Activated T-helper 2 cell treated with anti-CD3 and anti-CD28 coated beads, Interferon-gamma antibody, Interleukin-2, Interleukin-4, amounts not matched to agents 10 μg/mL and 5 μg/mL and 100 μg/mL, durations not matched to agents 14 hours and 24 hours and 36 hours (primary cell): Measurements from ENCODE around the gene CAPN9. TPM values are rescaled to one million over a fixed set of nuclear protein-coding genes. Genes with fewer than 3 reads are reported as not detected.

Experiments used
- DNase-seq: peaks from one replicate; pipeline ENCODE4 v3.0.0; 2021; ENCODE audit warnings: low spot score
- H3K27ac Mint-ChIP-seq: one replicate; pipeline ENCODE4 v1.8.0; 2021; ENCODE audit warnings: mixed read lengths
- H3K27me3 Mint-ChIP-seq: one replicate; pipeline ENCODE4 v1.8.0; 2021; ENCODE audit warnings: low read depth, mixed read lengths
- H3K36me3 Mint-ChIP-seq: one replicate; pipeline ENCODE4 v1.8.0; 2021; ENCODE audit warnings: low read depth, mixed read lengths
- H3K4me1 Mint-ChIP-seq: one replicate; pipeline ENCODE4 v1.8.0; 2021; ENCODE audit warnings: low read depth, mixed read lengths
- H3K4me3 Mint-ChIP-seq: one replicate; pipeline ENCODE4 v1.8.0; 2021; ENCODE audit warnings: low read depth, mild to moderate bottlenecking, moderate library complexity, mixed read lengths
- H3K9me3 Mint-ChIP-seq: one replicate; pipeline ENCODE4 v1.8.0; 2021; ENCODE audit warnings: mixed read lengths
- intact Hi-C: fragments of 100-400 bp; cut with micrococcal nuclease; formaldehyde crosslinking; loops from one replicate; pipeline ENCODE4 v1.15.1; 2023
- total RNA-seq: library from RNA; stranded (reverse); gene quantifications from 2 replicates; pipeline ENCODE4 v1.2.3, GENCODE V29; 2022

Gene CAPN9
- total RNA-seq, 1 donor from 2014 or later: not detected

- no peak for DNase-seq
- no peak overlapping the region for H3K4me3 Mint-ChIP-seq
- H3K27me3 Mint-ChIP-seq: peaks cover 2% of the 10 kb centered on the region
- no peak overlapping the region for H3K27ac Mint-ChIP-seq
- no peaks in the 10 kb centered on the region for H3K36me3 Mint-ChIP-seq
- no peaks in the 10 kb centered on the region for H3K4me1 Mint-ChIP-seq
- intact Hi-C loops: no loop called here
- no peaks in the 10 kb centered on the region for H3K9me3 Mint-ChIP-seq
Observed at GRCh38 chr1:230794431-230794830, 47.2 kb downstream of the CAPN9 start.

GRCh38 chr1:230794871-230795605, 47.9 kb downstream of the CAPN9 start:
- intact Hi-C loops: no loop called here
- H3K4me1 Mint-ChIP-seq: no peaks in the 10 kb centered on the region

GRCh38 chr1:230796626-230797025, 49.4 kb downstream of the CAPN9 start:
- DNase-seq: no peak
- Mint-ChIP-seq H3K9me3 (no peaks in the 10 kb centered on the region), H3K27me3 (no peaks in the 10 kb centered on the region), H3K27ac (no peak overlapping the region), H3K36me3 (no peaks in the 10 kb centered on the region), H3K4me1 (no peaks in the 10 kb centered on the region), H3K4me3 (no peak overlapping the region)
- intact Hi-C loops: no loop called here

More at GRCh38 chr1:230794871-230795605, 47.9 kb downstream of the CAPN9 start:
- Mint-ChIP-seq H3K4me3 (no peak overlapping the region), H3K27ac (no peak overlapping the region), H3K9me3 (no peaks in the 10 kb centered on the region), H3K27me3 (peaks cover 2% of the 10 kb centered on the region), H3K36me3 (no peaks in the 10 kb centered on the region)
- DNase-seq: no peak

- intact Hi-C loops: no loop called here
- Mint-ChIP-seq H3K4me3 (no peak overlapping the region), H3K4me1 (no peaks in the 10 kb centered on the region), H3K36me3 (no peaks in the 10 kb centered on the region), H3K9me3 (no peaks in the 10 kb centered on the region), H3K27me3 (no peaks in the 10 kb centered on the region), H3K27ac (no peak overlapping the region)
- no peak for DNase-seq
Observed at GRCh38 chr1:230797376-230797920, 50.3 kb downstream of the CAPN9 start.

GRCh38 chr1:230797942-230798365, 50.8 kb downstream of the CAPN9 start:
- intact Hi-C loops: no loop called here
- no peaks in the 10 kb centered on the region for H3K4me1 Mint-ChIP-seq
- H3K27ac Mint-ChIP-seq: no peak overlapping the region
- no peaks in the 10 kb centered on the region for H3K9me3 Mint-ChIP-seq
- no peak for DNase-seq
- H3K27me3 Mint-ChIP-seq: no peaks in the 10 kb centered on the region
- no peaks in the 10 kb centered on the region for H3K36me3 Mint-ChIP-seq
- H3K4me3 Mint-ChIP-seq: no peak overlapping the region

- Mint-ChIP-seq H3K4me1 (no peaks in the 10 kb centered on the region), H3K27me3 (no peaks in the 10 kb centered on the region), H3K4me3 (no peak overlapping the region), H3K9me3 (no peaks in the 10 kb centered on the region), H3K27ac (no peak overlapping the region), H3K36me3 (no peaks in the 10 kb centered on the region)
- DNase-seq: no peak
- intact Hi-C loops: no loop called here
Observed at GRCh38 chr1:230798491-230798890, 51.3 kb downstream of the CAPN9 start.

GRCh38 chr1:230800891-230801840, 54.0 kb downstream of the CAPN9 start:
- H3K27ac Mint-ChIP-seq: no peak overlapping the region
- no peaks in the 10 kb centered on the region for H3K9me3 Mint-ChIP-seq
- no peak for DNase-seq
- H3K36me3 Mint-ChIP-seq: no peaks in the 10 kb centered on the region
- no peaks in the 10 kb centered on the region for H3K4me1 Mint-ChIP-seq
- H3K27me3 Mint-ChIP-seq: no peaks in the 10 kb centered on the region
- intact Hi-C loops: no loop called here
- H3K4me3 Mint-ChIP-seq: no peak overlapping the region

GRCh38 chr1:230804396-230804795, 57.2 kb downstream of the CAPN9 start:
- no peak for DNase-seq
- Mint-ChIP-seq H3K9me3 (no peaks in the 10 kb centered on the region), H3K36me3 (no peaks in the 10 kb centered on the region), H3K27ac (no peak overlapping the region), H3K27me3 (peaks cover 2% of the 10 kb centered on the region), H3K4me3 (no peak overlapping the region), H3K4me1 (no peaks in the 10 kb centered on the region)
- intact Hi-C loops: no loop called here

- Mint-ChIP-seq H3K4me1 (no peaks in the 10 kb centered on the region), H3K9me3 (no peaks in the 10 kb centered on the region), H3K36me3 (no peaks in the 10 kb centered on the region), H3K4me3 (no peak overlapping the region), H3K27ac (no peak overlapping the region), H3K27me3 (peaks cover 2% of the 10 kb centered on the region)
- intact Hi-C loops: no loop called here
- no peak for DNase-seq
Observed at GRCh38 chr1:230806552-230806951, 59.4 kb downstream of the CAPN9 start.

GRCh38 chr1:230807029-230807428, 59.8 kb downstream of the CAPN9 start:
- DNase-seq: no peak
- intact Hi-C loops: no loop called here
- Mint-ChIP-seq H3K4me1 (no peaks in the 10 kb centered on the region), H3K27me3 (peaks cover 2% of the 10 kb centered on the region), H3K36me3 (no peaks in the 10 kb centered on the region), H3K27ac (no peak overlapping the region), H3K4me3 (no peak overlapping the region), H3K9me3 (no peaks in the 10 kb centered on the region)

GRCh38 chr1:230807561-230808280, 60.5 kb downstream of the CAPN9 start:
- DNase-seq: no peak
- Mint-ChIP-seq H3K4me1 (no peaks in the 10 kb centered on the region), H3K27me3 (peaks cover 2% of the 10 kb centered on the region), H3K27ac (no peak overlapping the region), H3K9me3 (peaks cover 6% of the 10 kb centered on the region), H3K4me3 (no peak overlapping the region), H3K36me3 (no peaks in the 10 kb centered on the region)
- intact Hi-C loops: no loop called here

- Mint-ChIP-seq H3K36me3 (peaks cover 2% of the 10 kb centered on the region), H3K27ac (no peak overlapping the region), H3K27me3 (peaks cover 2% of the 10 kb centered on the region), H3K4me1 (no peaks in the 10 kb centered on the region), H3K9me3 (peaks cover 12% of the 10 kb centered on the region), H3K4me3 (no peak overlapping the region)
- no peak for DNase-seq
- intact Hi-C loops: no loop called here
Observed at GRCh38 chr1:230808281-230808872, 61.2 kb downstream of the CAPN9 start.
